GM12872 (cell line): Measurements from ENCODE around the gene MYMK.

Experiments
- CTCF ChIP-seq: IDR thresholded peaks from 3 replicates; pipeline ENCODE4 v1.5.1; 2011; ENCODE audit warnings: low read depth, mild to moderate bottlenecking, low read length, moderate library complexity; ENCODE audit not compliant: insufficient read depth

Gene MYMK

DNA sequence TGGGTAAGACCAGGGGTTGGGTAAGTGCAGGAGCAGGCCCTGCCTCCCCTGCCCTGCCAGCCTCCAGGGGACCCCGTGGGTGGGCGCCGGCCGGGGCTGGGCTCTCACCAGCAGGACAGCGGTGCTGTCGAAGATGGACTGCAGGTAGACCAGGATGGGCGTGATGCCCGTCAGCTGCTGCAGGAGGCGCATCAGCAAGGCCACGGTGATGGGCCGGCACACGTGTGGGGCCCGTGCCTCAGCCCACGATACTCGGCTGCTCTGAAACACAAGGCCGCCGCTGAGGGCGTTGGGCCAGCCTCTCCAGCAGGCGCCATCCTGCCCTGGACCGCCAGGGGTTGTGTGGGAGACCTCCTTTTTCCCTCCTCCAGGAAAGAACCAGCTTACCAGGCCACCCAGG, 49.9 kb downstream of the MYMK start:
- TF ChIP-seq CTCF, result no peak

DNA sequence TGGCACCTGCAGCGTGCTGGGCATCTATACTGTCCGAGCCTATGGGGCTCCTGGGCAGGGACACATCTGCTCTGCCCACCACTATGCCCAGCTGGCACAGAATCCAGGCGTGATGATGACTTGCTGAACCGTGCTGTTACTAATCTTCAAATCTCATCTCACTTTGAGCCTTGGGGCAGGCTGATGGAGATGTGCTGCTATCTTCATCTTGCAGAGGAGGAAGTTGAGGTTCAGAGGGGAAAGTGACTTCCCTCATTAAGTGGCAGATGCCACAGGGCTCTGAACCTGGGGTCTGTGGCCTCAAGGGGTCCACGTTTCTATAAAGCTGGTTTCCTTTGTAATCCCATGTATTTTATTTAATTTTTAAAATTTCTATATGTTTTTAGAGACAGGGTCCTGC, 50.5 kb downstream of the MYMK start:
- no peak for TF ChIP-seq CTCF

- no peak for TF ChIP-seq CTCF
Observed at GRCh38 chr9:133473743-133474142, 51.0 kb downstream of the MYMK start.

DNA sequence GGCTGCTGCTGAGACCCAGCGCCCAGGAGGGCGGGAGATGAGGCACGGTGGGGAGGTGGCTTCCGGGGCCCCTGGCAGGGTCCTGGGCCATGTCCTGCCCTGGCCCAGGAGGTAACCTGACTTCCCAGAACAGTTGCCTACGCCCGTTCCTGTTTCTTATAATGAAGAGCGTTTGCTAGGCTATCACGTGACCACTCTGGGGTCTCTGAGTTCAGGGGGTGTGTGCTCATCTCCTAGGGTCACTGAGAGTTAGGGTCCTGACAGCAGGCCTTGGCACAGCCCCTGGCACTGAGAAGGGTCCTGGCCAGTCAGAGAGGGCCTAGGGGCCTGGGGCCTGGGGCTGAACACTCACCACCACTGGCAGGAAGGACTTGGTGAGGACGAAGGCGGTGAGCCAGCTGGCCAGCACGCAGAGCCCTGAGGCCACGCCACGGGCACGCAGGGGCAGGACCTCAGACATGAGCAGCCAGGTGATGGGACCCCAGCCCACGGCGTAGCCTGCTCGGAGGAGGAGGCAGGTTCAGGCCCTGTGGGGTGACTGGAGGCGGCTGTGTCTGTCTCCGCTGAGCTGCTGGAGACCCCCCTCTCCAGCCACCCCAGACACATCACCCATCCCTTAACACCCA, 51.9 kb downstream of the MYMK start:
- no peak for TF ChIP-seq CTCF

GRCh38 chr9:133472277-133472645, 52.5 kb downstream of the MYMK start:
- no peak for TF ChIP-seq CTCF

- TF ChIP-seq CTCF, result no peak
Observed at GRCh38 chr9:133471551-133472276, 53.0 kb downstream of the MYMK start.

GRCh38 chr9:133470988-133471387, 53.8 kb downstream of the MYMK start:
- no peak for TF ChIP-seq CTCF
